ENCODE measurements around the gene PLIN3.

DNA sequence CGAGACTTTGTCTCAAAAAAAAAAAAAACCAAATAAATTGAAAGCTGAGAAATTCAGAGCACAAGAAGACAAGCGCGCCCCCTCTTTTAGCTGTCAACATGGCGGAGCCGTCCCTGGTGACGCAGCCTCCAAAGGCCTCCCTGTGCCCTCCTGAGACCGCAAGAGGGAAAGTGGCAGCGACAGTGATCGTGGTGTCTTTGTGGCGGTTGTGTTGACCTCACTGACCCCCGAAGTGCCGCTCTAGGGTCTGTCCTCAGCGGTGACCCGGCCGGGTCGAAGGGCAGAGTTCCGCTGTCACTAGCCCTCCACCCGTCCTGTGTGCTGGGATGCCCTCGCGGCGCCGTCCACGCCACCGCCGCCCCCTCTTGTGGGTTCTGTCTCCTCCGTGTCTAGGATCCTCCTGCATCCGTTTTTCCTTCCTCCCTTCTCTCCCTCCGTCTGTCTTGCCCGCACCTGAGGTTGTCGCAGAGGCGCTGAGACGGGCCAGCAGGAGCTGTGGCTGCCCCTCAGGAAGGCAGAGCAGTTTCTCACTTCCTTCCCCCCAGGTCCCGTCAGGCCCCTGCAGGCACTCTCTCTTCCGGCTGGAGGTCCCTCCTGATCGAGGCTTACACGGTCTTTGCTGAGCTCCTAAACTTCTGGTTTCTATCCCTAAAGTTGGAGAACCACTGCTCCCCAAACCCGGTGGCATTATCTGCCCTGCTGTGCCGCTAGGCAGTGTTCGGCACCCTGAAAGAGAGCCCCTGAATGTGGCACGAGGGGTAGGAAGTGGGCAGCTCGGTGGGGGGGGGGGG, 49.0 kb upstream of the PLIN3 start:
- TF ChIP-seq, protein P1, sequence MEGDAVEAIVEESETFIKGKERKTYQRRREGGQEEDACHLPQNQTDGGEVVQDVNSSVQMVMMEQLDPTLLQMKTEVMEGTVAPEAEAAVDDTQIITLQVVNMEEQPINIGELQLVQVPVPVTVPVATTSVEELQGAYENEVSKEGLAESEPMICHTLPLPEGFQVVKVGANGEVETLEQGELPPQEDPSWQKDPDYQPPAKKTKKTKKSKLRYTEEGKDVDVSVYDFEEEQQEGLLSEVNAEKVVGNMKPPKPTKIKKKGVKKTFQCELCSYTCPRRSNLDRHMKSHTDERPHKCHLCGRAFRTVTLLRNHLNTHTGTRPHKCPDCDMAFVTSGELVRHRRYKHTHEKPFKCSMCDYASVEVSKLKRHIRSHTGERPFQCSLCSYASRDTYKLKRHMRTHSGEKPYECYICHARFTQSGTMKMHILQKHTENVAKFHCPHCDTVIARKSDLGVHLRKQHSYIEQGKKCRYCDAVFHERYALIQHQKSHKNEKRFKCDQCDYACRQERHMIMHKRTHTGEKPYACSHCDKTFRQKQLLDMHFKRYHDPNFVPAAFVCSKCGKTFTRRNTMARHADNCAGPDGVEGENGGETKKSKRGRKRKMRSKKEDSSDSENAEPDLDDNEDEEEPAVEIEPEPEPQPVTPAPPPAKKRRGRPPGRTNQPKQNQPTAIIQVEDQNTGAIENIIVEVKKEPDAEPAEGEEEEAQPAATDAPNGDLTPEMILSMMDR (IDR thresholded peaks at IDR 0.05; ENCODE audit: control extremely low read depth in 1 of 3, insufficient read depth in 1 of 3, low read depth in 1 of 3, low read length in 3 of 3): no peak
- TF ChIP-seq RAD21 (IDR thresholded peaks at IDR 0.05 in 1 of 2, conservative IDR thresholded peaks at IDR 0.05 in 1 of 2; ENCODE audit: low read depth in 2 of 2, low read length in 2 of 2): no peak
- TF ChIP-seq POU5F1 (IDR thresholded peaks at IDR 0.05; ENCODE audit: low read depth, low read length): no peak
- TF ChIP-seq EZH2 (IDR thresholded peaks at IDR 0.05; ENCODE audit: low read depth, low read length, severe bottlenecking): no peak
- no peak for TF ChIP-seq EGR1 (IDR thresholded peaks at IDR 0.05; ENCODE audit: borderline replicate concordance, low read depth, low read length)
- TF ChIP-seq ZNF274 (IDR thresholded peaks at IDR 0.05; ENCODE audit: borderline replicate concordance, extremely low read depth, low read length): no peak
- TF ChIP-seq POLR2A (IDR thresholded peaks at IDR 0.05; ENCODE audit: control extremely low read depth in 1 of 2, low read depth in 2 of 2, low read length in 2 of 2): no peak
- TF ChIP-seq SIN3A (conservative IDR thresholded peaks at IDR 0.05 in 1 of 2, IDR thresholded peaks at IDR 0.05 in 1 of 2; ENCODE audit: low read depth in 1 of 2, low read length in 2 of 2): no peak
- TF ChIP-seq POLR2AphosphoS5 (IDR thresholded peaks at IDR 0.05; ENCODE audit: low read depth, low read length): no peak
- no peak for TF ChIP-seq SIRT6 (IDR thresholded peaks at IDR 0.05; ENCODE audit: low read length)
- TF ChIP-seq, protein P2, sequence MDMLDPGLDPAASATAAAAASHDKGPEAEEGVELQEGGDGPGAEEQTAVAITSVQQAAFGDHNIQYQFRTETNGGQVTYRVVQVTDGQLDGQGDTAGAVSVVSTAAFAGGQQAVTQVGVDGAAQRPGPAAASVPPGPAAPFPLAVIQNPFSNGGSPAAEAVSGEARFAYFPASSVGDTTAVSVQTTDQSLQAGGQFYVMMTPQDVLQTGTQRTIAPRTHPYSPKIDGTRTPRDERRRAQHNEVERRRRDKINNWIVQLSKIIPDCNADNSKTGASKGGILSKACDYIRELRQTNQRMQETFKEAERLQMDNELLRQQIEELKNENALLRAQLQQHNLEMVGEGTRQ (IDR thresholded peaks at IDR 0.05; ENCODE audit: low read length): no peak
